NB4 (cell line): ENCODE results near the gene CHRM1.

Experiments used
- DNase-seq: peaks from one replicate; pipeline ENCODE4 v3.0.0; 2010; ENCODE audit warnings: low read depth
- H3K4me3 ChIP-seq: one replicate; pipeline ENCODE4 v1.5.1; 2011; ENCODE audit warnings: mild to moderate bottlenecking, low read depth, low read length, moderate library complexity
- MYC ChIP-seq: IDR thresholded peaks from 2 replicates; pipeline ENCODE4 v1.6.1; 2011; ENCODE audit warnings: low read depth, low read length
- POLR2A ChIP-seq: IDR thresholded peaks from 2 replicates; pipeline ENCODE4 v1.6.1; 2011; ENCODE audit warnings: mild to moderate bottlenecking; ENCODE audit not compliant: insufficient read length; ENCODE audit errors: extremely low read depth
- TF ChIP-seq, protein P1 (sequence below): IDR thresholded peaks from one replicate; pipeline ENCODE4 v1.5.1; 2012; ENCODE audit warnings: low read depth, low read length
- TF ChIP-seq, protein P2 (sequence below): IDR thresholded peaks from 2 replicates; pipeline ENCODE4 v1.6.1; 2011; ENCODE audit warnings: low read depth, low read length

The CHRM1 gene

DNA sequence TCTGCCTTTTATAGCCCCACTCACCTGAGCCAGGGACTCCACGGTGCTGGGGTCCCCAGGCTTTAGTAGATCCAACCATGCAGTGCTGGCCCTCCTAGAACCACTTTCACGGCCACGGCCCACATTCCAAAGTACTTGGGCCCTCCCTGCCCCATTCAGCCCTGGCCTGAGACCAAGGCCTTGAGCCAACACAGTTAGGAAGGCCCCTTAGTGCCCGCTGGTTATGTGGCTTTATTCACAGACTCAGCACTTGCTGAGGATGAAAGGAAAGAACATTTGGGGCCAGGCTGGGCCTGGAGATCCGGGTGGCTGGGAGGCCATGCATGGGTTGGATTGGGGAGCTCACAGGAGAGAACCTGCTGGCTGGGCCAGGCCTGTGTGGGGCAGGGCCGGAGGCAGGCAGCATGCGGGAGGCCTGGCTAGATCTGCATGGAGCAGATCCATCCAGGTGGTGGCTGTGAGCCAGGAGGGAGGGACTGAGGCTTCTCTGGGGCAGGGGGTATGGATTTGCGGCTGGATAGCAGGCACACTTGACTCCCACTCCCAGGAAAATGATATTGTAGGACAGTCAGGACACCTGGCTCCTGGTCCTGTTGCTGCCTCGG lies 12.6 kb downstream of the CHRM1 start:
- no peak for DNase-seq
- no peak for TF ChIP-seq POLR2A
- TF ChIP-seq, protein P1, sequence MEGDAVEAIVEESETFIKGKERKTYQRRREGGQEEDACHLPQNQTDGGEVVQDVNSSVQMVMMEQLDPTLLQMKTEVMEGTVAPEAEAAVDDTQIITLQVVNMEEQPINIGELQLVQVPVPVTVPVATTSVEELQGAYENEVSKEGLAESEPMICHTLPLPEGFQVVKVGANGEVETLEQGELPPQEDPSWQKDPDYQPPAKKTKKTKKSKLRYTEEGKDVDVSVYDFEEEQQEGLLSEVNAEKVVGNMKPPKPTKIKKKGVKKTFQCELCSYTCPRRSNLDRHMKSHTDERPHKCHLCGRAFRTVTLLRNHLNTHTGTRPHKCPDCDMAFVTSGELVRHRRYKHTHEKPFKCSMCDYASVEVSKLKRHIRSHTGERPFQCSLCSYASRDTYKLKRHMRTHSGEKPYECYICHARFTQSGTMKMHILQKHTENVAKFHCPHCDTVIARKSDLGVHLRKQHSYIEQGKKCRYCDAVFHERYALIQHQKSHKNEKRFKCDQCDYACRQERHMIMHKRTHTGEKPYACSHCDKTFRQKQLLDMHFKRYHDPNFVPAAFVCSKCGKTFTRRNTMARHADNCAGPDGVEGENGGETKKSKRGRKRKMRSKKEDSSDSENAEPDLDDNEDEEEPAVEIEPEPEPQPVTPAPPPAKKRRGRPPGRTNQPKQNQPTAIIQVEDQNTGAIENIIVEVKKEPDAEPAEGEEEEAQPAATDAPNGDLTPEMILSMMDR = no peak
- no peak for TF ChIP-seq MYC

DNA sequence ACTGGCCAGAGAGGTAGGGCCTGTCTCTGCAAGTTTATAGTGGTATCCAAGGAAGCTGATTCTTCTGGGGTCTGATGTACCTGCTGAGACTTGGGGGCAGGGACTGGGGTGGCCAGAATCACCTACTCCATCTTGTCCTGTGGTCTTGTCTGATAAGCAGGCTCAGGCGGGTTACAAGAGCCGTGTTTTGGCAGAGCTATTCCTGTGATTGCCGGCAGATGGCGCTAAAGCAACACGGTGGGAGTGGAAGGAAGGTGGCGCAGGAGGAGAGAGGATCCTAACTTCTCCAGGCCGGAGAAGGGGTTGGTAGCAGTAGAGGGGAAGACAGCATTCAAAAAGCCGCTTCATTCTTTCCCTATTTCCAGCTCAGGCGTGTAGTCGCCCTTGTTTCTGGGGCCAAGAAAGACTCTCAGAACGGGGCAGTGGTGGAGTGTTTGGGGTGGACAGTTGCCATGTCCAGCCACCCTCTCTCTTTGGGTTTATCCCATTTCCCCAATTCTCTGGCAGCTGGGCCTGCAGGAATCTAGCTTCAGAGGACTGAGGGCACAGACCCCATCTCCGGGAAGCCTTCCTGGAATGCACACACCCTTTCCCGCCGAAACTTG lies 15.1 kb downstream of the CHRM1 start:
- no peak overlapping the region for H3K4me3 ChIP-seq
- TF ChIP-seq, protein P1 = peak; percentile 99
- TF ChIP-seq, protein P2, sequence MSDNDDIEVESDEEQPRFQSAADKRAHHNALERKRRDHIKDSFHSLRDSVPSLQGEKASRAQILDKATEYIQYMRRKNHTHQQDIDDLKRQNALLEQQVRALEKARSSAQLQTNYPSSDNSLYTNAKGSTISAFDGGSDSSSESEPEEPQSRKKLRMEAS = no peak
- peak; percentile 83 for DNase-seq

More for the DNA sequence above, 12.6 kb downstream of the CHRM1 start:
- no peak overlapping the region for H3K4me3 ChIP-seq

DNA sequence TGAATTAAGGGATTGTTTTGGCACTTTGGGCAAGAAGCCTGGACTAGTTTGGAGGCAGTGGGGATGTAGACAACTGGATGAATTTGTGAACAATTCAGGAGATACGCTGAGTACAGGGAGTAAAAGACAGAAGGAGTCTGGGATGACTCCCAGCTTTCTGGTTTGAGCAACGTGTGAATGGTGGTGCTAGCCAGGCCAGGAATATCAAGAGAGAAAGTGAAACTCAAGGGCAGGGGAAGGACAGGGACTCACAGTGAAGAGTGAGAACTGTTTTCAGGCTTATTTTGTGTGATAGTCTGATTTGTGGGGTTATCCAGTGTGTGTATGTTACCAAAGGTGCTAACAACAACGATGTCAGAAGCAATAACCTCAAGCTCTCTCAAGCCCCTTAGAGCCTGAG lies 15.9 kb downstream of the CHRM1 start:
- DNase-seq = no peak
- no peak overlapping the region for H3K4me3 ChIP-seq
- TF ChIP-seq MYC = no peak
- TF ChIP-seq, protein P2 = no peak
- TF ChIP-seq POLR2A = no peak
- TF ChIP-seq, protein P1 = no peak

DNA sequence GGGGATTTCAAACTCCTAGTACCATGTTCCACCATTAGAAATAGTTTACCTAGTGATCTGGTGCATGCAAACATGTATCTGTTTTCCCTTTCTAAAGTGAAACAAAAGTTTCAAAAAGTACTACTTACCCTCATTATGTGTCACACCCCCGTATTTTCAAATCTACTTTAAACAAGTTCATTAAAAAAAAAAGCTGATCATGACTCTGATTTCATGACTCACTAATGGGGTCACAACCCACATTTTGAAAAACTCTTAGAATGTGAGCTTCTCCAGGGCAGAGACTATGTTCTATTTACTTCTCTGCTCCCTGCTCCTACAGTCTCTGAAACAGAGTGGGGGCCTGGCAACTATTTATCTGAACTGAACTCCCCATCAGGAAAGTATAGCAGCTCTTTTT lies 18.2 kb downstream of the CHRM1 start:
- TF ChIP-seq, protein P1 = no peak
- TF ChIP-seq MYC (no peak), POLR2A (no peak)
- TF ChIP-seq, protein P2 = no peak
- H3K4me3 ChIP-seq = no peak overlapping the region
- DNase-seq = no peak

DNA sequence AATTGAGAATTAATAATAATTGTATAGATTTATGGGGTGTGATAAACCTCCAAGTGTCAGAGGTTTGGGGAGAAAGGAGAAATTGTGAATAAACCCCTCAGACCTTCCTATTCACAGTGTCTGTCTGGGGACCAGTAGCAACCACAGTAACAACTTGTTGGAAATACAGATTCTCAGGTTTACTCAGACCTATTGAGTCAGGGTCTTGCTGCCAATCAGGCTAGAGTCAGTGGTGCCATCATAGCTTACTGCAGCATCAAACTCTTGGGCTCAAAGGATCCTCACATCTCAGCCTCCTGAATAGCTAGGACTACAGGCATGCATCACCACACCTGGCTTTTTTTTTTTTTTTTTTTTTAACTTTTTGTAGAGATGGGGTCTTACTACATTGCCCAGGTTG lies 23.1 kb downstream of the CHRM1 start:
- no peak for DNase-seq
- H3K4me3 ChIP-seq = no peak overlapping the region
- TF ChIP-seq POLR2A (no peak), MYC (no peak)
- TF ChIP-seq, protein P1 = no peak
- TF ChIP-seq, protein P2 = no peak

DNA sequence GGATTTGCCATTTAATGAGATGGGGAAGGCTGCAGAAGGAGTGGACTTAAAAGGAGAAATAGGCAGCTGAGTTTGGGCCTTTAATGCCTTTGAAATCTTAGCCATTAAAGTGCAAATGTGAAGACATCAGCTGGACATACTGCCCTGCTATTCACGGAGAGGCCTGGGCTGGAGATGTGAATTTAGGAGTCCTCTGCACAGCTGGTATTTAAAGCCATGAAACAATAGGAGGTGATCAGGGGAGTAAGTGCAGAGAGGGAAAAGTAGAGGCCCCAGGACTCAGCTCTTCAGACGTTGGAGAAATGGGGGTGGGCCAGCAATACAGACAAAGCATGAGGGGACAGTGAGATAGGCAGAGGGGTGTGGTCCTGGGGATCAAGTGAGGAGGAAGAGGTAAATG lies 23.9 kb downstream of the CHRM1 start:
- DNase-seq = no peak
- TF ChIP-seq MYC (no peak), POLR2A (no peak)
- TF ChIP-seq, protein P1 = no peak
- TF ChIP-seq, protein P2 = no peak
- H3K4me3 ChIP-seq = no peak overlapping the region
